Esophagus muscularis mucosa (tissue), 3 donors: ENCODE results near the gene DNAI2.

Source experiments
- POLR2A ChIP-seq: fragments of 450-650 bp; IDR thresholded peaks from one replicate; pipeline ENCODE4 v1.6.1; 2017; ENCODE audit warnings: antibody characterized with exemption, moderate library complexity, mild to moderate bottlenecking, low read depth
- POLR2AphosphoS5 ChIP-seq, 2 donors: sonication (generic); formaldehyde crosslinking; IDR thresholded peaks; one replicate each; pipeline ENCODE4 v1.6.1; 2017; ENCODE audit warnings: antibody characterized with exemption in 2 of 2
- TF ChIP-seq, protein P1 (sequence below), 3 experiments: fragments of 200-600 bp in 2 of 3; fragments of 450-650 bp in 1 of 3; sonication (generic) in 2 of 3; IDR thresholded peaks; one replicate each; pipeline ENCODE4 v1.5.1; 2017 to 2019; ENCODE audit warnings: antibody characterized with exemption in 3 of 3, mild to moderate bottlenecking in 2 of 3, moderate library complexity in 1 of 3

DNA sequence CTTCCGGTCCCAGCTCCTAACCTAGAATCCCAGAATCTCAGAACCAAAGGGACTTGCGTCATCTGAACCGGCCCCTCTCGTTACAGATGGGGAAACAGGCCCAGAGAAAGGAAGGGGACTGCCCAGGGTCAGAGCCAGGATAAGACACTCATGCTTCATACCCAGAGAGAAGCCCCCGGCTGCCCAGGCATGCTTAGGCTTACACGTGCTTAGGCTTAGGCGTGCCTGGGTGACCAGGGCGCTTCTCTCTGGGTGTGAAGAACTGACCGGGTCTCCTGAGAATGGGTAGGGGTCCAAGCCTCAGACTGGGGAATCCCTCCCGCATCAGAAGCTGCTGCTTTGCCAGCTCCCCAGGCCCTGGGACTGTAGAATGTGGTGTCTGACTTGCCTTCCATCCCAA is 29.9 kb upstream of the DNAI2 start:
- TF ChIP-seq, protein P1, sequence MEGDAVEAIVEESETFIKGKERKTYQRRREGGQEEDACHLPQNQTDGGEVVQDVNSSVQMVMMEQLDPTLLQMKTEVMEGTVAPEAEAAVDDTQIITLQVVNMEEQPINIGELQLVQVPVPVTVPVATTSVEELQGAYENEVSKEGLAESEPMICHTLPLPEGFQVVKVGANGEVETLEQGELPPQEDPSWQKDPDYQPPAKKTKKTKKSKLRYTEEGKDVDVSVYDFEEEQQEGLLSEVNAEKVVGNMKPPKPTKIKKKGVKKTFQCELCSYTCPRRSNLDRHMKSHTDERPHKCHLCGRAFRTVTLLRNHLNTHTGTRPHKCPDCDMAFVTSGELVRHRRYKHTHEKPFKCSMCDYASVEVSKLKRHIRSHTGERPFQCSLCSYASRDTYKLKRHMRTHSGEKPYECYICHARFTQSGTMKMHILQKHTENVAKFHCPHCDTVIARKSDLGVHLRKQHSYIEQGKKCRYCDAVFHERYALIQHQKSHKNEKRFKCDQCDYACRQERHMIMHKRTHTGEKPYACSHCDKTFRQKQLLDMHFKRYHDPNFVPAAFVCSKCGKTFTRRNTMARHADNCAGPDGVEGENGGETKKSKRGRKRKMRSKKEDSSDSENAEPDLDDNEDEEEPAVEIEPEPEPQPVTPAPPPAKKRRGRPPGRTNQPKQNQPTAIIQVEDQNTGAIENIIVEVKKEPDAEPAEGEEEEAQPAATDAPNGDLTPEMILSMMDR (IDR thresholded peaks at IDR 0.05) = no peak
- TF ChIP-seq POLR2A (no peak), POLR2AphosphoS5 (IDR thresholded peaks at IDR 0.05) (no peak)
